DOHH2 (cell line): ENCODE measurements around the gene EXOC6B.

Experiments
- H3F3A ChIP-seq: fragments of 200-600 bp; sonication (generic), shearing (Covaris generic); 2 replicates; pipeline ENCODE4 v1.6.0; 2016; ENCODE audit warnings: antibody characterized with exemption, mild to moderate bottlenecking; ENCODE audit not compliant: control insufficient read depth, insufficient read depth
- H3K27ac ChIP-seq: fragments of 200-600 bp; sonication (generic); 2 replicates; pipeline ENCODE4 v1.5.1; 2014; ENCODE audit warnings: low read depth, mild to moderate bottlenecking, low read length, moderate library complexity
- H3K27me3 ChIP-seq: fragments of 200-600 bp; sonication (generic); 2 replicates; pipeline ENCODE4 v1.6.1; 2014; ENCODE audit warnings: mild to moderate bottlenecking, low read length, mixed read lengths; ENCODE audit not compliant: control insufficient read depth
- H3K36me3 ChIP-seq: fragments of 200-600 bp; sonication (generic); 2 replicates; pipeline ENCODE4 v1.6.1; 2014; ENCODE audit warnings: mild to moderate bottlenecking, low read length, moderate library complexity, mixed read lengths; ENCODE audit not compliant: control insufficient read depth
- H3K4me1 ChIP-seq: fragments of 200-600 bp; sonication (generic); 2 replicates; pipeline ENCODE4 v1.6.1; 2014; ENCODE audit warnings: mild to moderate bottlenecking, low read length, mixed read lengths; ENCODE audit not compliant: control insufficient read depth
- H3K4me2 ChIP-seq: fragments of 200-600 bp; sonication (generic); 2 replicates; pipeline ENCODE4 v1.6.0; 2014; ENCODE audit warnings: mild to moderate bottlenecking, low read length, moderate library complexity
- H3K4me3 ChIP-seq: fragments of 200-600 bp; sonication (generic); 2 replicates; pipeline ENCODE4 v1.5.1; 2014; ENCODE audit warnings: mild to moderate bottlenecking, low read length, mixed read lengths
- H3K79me2 ChIP-seq: fragments of 200-600 bp; sonication (generic); 2 replicates; pipeline ENCODE4 v1.6.1; 2014; ENCODE audit warnings: mild to moderate bottlenecking, low read length, mixed read lengths; ENCODE audit not compliant: control insufficient read depth
- H3K9me2 ChIP-seq: fragments of 200-600 bp; sonication (generic); replicated peaks from 2 replicates; pipeline ENCODE4 v1.6.1; 2014; ENCODE audit warnings: mild to moderate bottlenecking, low read length, mixed read lengths; ENCODE audit not compliant: control insufficient read depth
- H3K9me3 ChIP-seq: fragments of 200-600 bp; sonication (generic); 2 replicates; pipeline ENCODE4 v1.6.1; 2014; ENCODE audit warnings: antibody characterized with exemption, low read length, mixed read lengths; ENCODE audit not compliant: control insufficient read depth, insufficient read depth
- H4K20me1 ChIP-seq: fragments of 200-600 bp; sonication (generic); 2 replicates; pipeline ENCODE4 v1.6.0; 2014; ENCODE audit warnings: low read depth, mild to moderate bottlenecking, antibody characterized with exemption, low read length, moderate library complexity; ENCODE audit not compliant: control insufficient read depth, insufficient read depth
- EZH2phosphoT487 ChIP-seq: fragments of 200-600 bp; sonication (generic); IDR thresholded peaks from 2 replicates; pipeline ENCODE4 v1.6.1; 2017; ENCODE audit warnings: borderline replicate concordance, mild to moderate bottlenecking, antibody characterized with exemption, low read length, moderate library complexity, mixed read lengths
- TF ChIP-seq, protein P1 (sequence below): fragments of 200-600 bp; sonication (generic); IDR thresholded peaks from one replicate; pipeline ENCODE4 v1.5.1; 2014; ENCODE audit warnings: antibody characterized with exemption, mild to moderate bottlenecking, low read depth, low read length; ENCODE audit not compliant: poor library complexity, severe bottlenecking

The EXOC6B gene

DNA sequence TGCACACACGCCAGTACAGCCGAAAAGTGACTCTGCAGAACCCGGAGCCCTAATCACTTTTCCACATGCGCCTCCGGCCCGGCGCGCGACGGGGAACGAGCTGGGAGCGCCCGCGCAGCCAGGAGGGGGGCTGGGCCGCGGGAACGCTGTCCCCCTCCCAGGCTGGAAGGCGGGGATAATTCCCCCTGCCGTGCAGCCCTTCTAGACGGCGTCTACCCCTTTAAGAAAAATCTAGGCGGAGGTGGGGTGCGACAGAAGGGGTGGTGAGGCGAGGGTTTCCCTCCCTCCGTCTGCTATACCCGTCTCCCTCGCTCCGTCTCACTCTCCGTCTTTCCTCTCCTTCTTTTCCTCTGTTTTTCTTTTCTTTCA is 680.6 kb downstream of the EXOC6B start:
- H3K4me1 ChIP-seq = no peaks in the 10 kb centered on the region
- no peaks in the 10 kb centered on the region for H3K79me2 ChIP-seq
- no peak overlapping the region for H3K27ac ChIP-seq
- H3K9me3 ChIP-seq = no peaks in the 10 kb centered on the region
- H3K9me2 ChIP-seq = no peaks in the 10 kb centered on the region
- no peaks in the 10 kb centered on the region for H3F3A ChIP-seq
- peak overlapping the region; percentile 18; the same call in 1 of the 2 replicates for H3K4me2 ChIP-seq
- no peak overlapping the region for H3K4me3 ChIP-seq
- TF ChIP-seq, protein P1, sequence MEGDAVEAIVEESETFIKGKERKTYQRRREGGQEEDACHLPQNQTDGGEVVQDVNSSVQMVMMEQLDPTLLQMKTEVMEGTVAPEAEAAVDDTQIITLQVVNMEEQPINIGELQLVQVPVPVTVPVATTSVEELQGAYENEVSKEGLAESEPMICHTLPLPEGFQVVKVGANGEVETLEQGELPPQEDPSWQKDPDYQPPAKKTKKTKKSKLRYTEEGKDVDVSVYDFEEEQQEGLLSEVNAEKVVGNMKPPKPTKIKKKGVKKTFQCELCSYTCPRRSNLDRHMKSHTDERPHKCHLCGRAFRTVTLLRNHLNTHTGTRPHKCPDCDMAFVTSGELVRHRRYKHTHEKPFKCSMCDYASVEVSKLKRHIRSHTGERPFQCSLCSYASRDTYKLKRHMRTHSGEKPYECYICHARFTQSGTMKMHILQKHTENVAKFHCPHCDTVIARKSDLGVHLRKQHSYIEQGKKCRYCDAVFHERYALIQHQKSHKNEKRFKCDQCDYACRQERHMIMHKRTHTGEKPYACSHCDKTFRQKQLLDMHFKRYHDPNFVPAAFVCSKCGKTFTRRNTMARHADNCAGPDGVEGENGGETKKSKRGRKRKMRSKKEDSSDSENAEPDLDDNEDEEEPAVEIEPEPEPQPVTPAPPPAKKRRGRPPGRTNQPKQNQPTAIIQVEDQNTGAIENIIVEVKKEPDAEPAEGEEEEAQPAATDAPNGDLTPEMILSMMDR = no peak
- TF ChIP-seq EZH2phosphoT487 = no peak
- H4K20me1 ChIP-seq = no peaks in the 10 kb centered on the region
- no peaks in the 10 kb centered on the region for H3K36me3 ChIP-seq
- peaks cover 23% of the 10 kb centered on the region for H3K27me3 ChIP-seq

DNA sequence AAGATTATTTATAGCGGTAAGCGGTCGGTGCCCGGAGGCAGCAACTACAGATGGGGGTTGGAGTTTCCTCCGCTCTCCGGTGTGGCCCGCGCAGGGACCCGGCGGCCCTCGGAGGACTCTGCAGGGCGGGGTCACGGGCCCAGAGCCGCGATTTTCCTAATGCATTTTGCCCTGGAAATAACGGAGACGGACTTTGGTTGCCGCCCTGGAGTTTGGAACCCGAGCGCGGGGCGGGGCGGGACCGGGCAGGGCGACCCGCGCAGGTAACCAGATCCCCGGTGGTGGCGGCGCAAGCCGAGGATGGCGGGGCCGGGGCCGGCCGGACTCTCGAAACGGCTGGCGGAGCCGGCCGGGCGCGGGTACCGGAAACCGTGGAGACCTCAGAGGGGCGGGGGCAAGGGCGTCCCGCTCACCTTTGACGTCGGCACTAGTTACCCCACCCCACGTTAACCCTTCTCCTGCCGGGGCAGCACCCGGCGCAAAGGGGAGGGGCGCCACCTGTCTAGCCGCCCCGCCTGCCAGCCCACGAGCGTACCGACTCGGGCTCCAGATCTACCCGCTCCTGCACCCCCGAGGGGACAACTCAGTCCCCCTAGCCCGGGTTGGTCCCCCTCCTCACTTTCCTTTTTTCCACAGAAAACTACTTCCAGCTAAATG is 681.1 kb downstream of the EXOC6B start:
- Histone ChIP-seq H3K27me3 (peaks cover 18% of the 10 kb centered on the region), H3K4me2 (peak overlapping the region; percentile 18; the same call in 1 of the 2 replicates), H3K4me3 (no peak overlapping the region)

DNA sequence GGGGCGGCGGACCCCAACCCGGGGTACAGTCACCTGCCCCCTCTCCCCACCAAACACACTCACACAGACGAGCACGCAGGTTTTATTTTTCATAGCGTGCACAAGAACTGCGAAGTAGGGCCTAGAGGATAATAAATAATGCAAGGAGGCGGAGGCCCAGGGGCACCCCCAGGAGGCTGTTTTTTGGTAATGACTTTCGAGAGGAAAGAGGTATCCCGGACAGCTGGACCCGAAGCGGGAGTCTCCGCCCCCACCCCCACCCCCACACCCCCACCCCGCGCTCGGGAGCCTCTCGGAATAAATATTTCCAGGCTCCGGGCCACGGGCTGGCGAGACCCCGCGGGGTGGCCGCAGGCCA is 681.6 kb downstream of the EXOC6B start:
- Histone ChIP-seq H3K27me3 (peaks cover 13% of the 10 kb centered on the region), H3K9me2 (no peaks in the 10 kb centered on the region), H3K4me3 (no peak overlapping the region), H3K4me2 (no peak overlapping the region), H3K9me3 (no peaks in the 10 kb centered on the region), H3K27ac (no peak overlapping the region), H3K79me2 (no peaks in the 10 kb centered on the region), H4K20me1 (no peaks in the 10 kb centered on the region), H3K36me3 (no peaks in the 10 kb centered on the region), H3F3A (no peaks in the 10 kb centered on the region), H3K4me1 (no peaks in the 10 kb centered on the region)
- TF ChIP-seq EZH2phosphoT487 = no peak

More for the DNA sequence above, 681.1 kb downstream of the EXOC6B start:
- Histone ChIP-seq H3K9me2 (no peaks in the 10 kb centered on the region), H3K9me3 (no peaks in the 10 kb centered on the region), H3F3A (no peaks in the 10 kb centered on the region), H3K79me2 (no peaks in the 10 kb centered on the region), H4K20me1 (no peaks in the 10 kb centered on the region), H3K27ac (no peak overlapping the region), H3K36me3 (no peaks in the 10 kb centered on the region), H3K4me1 (no peaks in the 10 kb centered on the region)
- no peak for TF ChIP-seq EZH2phosphoT487
- TF ChIP-seq, protein P1 = no peak

DNA sequence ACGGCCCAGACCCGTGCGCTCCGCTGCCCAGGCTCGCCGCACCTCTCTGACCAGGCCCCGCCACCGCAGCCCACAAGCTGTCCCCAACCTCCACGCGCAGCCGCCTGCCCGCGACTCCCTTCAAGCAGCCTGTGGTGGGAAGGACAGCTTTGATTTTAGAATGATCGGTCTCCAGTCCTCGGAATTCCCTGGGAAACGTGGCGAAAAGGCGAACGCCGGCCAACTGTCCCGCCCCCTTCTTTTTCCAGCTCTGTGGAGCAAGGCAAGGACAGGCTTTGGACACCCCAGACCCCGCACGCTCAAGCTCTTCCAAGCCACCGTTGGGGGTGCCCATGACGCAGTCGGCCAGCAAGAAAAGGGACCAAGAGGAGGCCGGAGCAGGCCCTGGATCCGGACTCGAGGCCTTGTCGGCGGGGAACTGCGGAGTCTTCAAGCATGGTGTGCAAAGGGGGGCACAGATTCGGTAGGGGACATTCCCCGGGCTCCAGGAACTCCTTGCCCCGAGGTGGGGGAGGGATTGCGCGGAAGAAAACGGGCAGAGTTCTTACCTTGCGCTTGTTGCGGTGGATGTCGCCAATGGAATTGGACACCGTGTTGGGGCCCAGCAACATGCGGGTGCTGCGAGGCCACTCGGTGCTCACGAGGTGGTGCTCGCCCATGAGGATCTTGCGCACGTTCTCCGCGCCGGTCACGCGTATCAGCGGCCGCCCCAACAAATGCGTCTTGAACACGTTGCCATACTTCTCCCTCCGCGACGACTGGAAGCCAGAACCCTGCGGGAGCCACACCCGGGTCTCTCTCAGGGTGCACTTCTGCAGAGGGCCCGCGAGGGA is 682.2 kb downstream of the EXOC6B start:
- no peaks in the 10 kb centered on the region for H4K20me1 ChIP-seq
- H3F3A ChIP-seq = no peaks in the 10 kb centered on the region
- H3K9me2 ChIP-seq = no peaks in the 10 kb centered on the region
- no peaks in the 10 kb centered on the region for H3K9me3 ChIP-seq
- H3K4me3 ChIP-seq = no peak overlapping the region
- no peak for TF ChIP-seq EZH2phosphoT487
- TF ChIP-seq, protein P1 = no peak
- no peak overlapping the region for H3K27ac ChIP-seq
- peaks cover 11% of the 10 kb centered on the region for H3K27me3 ChIP-seq
- H3K36me3 ChIP-seq = no peaks in the 10 kb centered on the region
- H3K4me2 ChIP-seq = no peak overlapping the region
- H3K79me2 ChIP-seq = no peaks in the 10 kb centered on the region
- H3K4me1 ChIP-seq = no peaks in the 10 kb centered on the region
